ENCODE data around the gene MGAT5B.
A peak's percentile ranks its signal among the peaks of the same experiment; 100 is the strongest.
"Not testable (repeated sequence)": the region's sequence is repeated elsewhere in the genome, so short reads cannot be mapped to it uniquely, and the experiment has no call there.

The MGAT5B gene

DNA sequence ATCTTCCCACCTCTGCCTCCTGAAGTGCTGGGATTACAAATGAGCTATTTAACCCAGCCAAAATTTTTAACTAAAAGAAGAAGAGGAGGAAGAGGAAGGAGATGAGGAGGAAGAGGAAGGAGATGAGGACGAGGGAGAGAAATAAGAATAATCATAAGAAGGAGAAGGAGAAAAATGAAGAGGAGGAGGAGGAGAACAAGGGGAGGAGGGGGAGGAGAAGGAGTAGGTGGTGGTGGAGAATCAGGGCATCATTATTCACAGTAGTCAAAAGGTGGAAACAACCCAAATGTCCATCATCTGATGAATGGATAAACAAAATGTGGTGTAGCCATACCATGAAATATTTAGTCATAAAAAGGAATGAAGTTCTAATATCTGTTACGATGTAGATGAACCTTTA lies 21.2 kb upstream of the MGAT5B start:
- DNase-seq, result no peak

DNA sequence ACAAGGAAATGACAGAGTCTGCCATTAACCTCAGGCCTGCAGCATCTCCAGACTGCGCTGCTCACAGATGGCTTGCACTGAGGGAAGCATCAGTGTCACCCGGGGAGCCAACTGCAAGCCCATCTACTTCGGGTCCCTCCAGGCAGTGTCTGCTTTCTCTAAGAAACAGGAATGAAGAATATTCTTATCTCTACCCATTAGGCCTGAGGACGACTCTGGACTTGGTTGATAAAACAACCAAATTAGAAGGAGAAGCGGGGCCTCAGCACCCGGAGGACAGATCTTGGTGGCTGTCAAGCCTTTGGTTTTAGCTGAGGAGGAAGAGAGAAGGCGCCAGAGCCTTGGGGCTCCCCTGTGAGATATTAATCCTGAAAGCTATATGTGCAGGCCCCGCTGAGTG lies 19.5 kb upstream of the MGAT5B start:
- no peak for DNase-seq

DNA sequence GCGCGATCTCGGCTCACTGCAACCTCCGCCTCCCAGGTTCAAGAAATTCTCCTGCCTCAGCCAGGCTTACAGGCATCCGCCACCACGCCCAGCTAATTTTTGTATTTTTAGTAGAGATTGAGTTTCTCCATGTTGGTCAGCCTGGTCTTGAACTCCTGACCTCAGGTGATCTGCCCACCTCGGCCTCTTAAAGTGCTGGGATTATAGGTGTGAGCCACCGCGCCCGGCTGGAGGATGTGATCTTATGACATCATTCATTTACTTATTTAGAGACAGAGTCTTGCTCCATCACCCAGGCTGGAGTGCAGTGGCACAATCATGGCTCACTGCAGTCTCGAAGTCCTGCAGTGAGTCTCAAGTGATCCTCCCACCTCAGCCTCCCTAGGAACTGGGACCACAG lies 19.0 kb upstream of the MGAT5B start:
- DNase-seq, result not testable (repeated sequence)

DNA sequence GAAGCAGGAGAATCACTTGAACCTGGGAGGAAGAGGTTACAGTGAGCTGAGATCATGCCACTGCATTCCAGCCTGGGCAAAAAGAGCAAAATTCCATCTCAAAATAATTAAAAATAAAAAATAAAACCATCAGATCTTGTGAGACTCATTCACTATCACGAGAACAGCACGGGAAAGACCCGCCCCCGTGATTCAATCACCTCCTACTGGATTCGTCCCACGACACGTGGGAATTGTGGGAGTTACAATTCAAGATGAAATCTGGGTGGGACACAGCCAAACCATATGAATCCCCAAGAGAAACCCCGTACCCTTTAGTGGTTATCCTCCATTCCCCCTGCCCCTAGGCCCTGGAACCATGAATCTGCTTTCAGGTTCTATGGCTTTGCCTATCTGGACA lies 15.4 kb upstream of the MGAT5B start:
- DNase-seq, result no peak

DNA sequence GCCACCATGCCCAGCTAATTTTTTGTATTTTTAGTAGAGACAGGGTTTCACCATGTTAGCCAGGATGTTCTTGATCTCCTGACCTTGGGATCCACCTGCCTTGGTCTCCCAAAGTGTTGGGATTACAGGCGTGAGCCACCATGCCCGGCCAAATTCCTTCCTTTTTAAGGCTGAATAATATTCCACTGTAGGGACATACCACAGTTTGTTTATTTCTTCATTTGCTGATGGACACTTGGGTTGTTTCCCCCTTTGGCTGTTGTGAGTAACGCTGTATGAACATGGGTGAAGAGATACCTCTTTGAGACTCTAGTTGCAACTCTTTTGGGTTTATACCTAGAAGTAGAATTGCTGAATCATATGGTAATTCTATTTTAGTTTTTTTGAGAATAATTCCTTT lies 13.1 kb upstream of the MGAT5B start:
- no peak for DNase-seq

DNA sequence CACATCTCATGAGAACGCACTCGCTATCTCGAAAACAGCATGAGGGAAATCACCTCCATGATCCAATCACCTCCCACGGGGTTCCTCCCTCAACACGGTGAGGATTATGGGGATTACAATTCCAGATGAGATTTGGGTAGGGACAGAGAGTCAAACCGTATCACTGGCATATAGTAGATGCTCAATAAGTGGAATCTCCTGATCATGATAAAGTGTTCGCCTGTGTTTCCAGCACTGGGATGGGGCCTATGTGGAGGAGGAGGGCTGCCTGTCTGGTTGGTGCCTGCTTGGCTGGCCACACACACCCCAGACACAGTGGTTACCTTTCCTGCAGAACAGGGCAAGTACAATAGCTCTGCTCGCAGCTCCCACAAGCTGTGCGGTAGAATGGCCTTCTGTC lies 6.1 kb upstream of the MGAT5B start:
- DNase-seq, result no peak

DNA sequence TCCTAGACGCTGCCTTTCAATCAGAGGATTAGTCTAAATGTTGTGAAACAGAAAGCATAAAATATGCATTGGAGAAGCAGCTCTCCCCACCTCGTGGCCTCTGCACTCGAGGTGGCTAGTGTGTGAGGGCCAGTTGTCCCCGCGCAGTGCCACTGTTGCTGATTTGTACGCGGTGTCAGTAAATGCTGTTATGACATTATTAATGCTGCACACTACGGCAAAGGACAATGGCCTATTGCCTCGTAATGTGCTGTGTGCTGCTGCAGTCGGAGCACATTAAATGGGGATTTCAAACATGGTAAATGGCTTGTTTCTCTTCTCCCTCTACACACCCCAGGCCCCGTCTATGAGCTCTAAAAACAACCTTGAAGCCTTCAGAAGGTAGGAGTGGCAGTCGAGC lies 5.7 kb upstream of the MGAT5B start:
- DNase-seq, result no peak

DNA sequence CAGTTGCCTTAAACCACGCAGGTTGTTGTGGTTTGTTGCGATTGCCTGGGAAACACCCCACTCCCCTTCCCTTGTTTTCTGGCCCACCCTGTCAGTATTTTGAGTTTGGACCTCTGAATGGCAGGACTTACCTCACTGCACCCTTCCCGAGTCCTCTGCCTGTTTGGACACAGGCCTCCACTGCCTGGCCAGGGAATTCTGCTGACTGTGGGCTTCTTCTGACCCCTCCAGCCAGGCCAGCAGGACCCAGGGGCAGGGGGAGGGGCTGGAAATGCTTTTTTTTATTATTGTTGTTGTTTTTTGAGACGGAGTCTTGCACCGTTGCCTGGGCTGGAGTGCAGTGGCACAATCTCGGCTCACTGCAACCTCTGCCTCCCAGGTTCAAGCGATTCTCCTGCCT lies 4.2 kb upstream of the MGAT5B start:
- no peak for DNase-seq

DNA sequence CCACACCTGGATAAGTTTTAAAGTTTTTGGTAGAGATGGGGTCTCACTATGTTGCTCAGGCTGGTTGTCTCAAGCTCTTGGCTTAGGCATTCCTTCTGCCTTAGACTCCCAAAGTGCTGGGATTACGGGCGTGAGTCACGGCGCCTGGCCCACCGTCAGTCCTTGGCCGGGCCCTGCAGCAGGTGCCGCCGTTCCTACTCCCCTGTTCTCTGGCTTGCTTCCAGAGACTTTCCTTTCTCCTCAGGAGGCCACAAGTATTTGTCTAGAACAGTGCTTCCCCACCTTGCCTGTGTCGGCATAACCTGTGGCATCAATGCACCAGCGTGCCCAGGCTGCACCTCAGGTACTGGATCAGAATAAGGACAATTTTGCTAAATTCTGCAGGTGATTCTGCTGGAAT lies 3.0 kb upstream of the MGAT5B start:
- no peak for DNase-seq

DNA sequence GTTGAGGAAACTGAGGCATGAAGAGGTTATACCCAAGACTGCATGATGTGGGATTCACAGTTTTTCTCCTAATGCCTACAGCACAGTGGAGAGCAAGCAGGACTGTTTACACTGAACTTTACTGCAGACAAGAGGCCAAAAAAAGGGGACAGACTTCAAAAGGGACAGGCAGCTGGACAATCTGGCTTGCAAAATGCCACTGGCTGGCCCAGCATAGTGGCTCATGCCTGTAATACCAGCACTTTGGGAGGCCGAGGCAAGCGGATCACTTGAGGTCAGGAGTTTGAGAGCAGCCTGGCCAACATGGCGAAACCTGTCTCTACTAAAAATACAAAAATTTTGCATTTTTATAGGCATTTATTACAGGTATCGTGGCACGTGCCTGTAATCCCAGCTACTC lies 2.0 kb upstream of the MGAT5B start:
- DNase-seq, result no peak

DNA sequence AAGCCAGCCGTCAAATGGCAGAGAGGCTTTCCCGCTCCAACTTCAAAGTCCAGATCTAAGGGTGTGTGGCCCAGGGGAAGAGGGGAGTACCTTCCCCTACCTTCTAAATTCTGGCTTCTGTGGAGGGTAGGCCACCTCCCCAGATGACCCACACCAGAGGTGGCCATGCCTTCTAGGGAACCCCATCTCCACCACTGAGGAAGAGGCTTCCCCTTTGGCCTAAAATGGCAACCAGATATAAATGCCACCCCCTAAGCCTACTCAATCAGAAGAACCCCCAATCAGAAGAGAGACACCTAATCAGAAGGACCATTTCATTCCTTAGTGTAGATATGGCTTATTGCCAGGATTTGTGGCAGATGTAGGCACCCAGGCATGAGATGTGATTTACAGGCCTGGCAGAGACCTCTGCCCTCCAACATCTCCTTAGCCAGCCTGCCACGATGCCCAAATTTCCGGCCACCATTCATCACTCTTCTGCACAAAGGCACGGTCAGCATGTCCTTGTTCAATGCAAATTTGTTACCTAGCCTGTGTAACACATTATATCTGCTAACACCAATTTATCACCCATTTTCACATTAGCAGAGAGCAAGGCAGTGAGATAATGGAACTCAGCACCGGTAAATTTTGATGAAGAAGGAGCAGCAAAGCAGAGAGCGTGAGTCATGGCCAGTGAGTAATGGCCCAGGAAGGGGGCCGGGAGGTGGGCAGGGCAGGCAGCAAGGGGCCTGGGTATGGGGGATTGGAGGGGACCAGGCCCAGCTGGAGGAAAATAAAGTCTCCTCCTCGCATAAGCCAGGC lies 1.2 kb upstream of the MGAT5B start:
- peak; percentile 68 for DNase-seq

DNA sequence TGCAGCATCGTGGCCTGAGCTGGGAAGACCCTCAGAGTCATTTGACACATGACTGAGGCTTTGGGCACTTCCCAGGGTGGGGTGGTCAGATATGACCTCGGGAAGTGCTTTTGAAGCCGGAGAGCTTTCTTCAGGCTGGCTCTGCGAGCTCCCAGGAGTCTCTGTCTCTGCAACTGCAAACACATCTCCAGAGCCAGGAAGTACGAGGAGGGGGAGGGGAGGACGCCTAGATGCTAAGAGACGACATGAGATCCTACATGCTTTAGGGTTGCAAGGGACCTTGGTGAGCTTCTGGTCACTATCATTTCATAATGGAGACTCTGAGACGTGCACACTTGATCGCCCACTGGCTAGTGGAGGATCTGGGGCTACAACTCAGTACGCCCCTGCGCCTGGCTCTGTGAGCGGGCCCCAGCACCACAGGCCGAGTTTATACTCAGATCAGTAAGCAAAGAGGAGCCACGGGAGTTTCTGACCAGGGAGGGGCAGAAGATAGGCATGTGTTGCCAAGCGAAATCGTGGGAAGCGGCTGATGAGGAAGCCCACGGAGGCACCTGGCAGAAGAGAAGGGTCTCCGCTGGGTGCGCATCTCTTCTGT lies 527 bp upstream of the MGAT5B start:
- peak; percentile 54 for DNase-seq

DNA sequence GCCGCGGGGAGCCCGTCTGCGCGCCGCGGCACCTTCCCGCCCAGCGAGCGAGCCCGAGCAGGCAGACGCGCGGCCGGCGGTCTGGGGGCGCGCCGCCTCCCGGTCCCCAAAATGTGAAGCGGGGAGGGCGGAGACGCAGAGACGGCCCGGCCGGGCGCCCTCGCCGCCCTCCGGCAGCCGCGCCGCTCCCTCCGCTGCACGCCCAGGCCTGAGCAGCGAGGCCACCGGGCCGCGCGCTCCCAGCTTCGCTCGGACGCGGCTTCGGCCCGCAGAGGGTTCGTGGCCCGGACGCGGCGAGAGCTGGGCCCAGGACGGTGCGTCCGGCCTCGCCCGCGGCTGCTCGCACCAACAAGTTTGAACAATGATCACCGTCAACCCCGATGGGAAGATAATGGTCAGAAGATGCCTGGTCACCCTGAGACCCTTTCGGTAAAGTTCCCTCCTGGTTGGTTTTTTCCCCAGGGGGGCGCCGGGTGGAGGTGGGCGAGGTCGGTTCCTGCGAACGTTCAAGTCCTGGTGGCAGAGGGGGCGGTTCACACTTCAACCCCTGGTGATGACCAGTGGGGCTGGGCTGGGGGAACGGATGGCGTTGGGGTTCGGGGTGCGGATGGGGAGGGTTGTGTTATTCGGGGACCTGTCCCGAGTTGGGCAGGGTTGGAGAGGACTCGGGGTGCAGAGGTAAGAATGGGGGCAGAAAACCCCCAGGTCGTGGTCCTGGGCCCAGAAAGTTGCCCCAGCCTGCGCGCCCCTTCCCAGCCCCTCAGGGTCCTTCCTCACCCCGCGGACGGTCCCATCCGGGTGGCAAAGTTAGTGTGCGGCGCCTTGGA lies 678 bp downstream of the MGAT5B start:
- no peak for DNase-seq

DNA sequence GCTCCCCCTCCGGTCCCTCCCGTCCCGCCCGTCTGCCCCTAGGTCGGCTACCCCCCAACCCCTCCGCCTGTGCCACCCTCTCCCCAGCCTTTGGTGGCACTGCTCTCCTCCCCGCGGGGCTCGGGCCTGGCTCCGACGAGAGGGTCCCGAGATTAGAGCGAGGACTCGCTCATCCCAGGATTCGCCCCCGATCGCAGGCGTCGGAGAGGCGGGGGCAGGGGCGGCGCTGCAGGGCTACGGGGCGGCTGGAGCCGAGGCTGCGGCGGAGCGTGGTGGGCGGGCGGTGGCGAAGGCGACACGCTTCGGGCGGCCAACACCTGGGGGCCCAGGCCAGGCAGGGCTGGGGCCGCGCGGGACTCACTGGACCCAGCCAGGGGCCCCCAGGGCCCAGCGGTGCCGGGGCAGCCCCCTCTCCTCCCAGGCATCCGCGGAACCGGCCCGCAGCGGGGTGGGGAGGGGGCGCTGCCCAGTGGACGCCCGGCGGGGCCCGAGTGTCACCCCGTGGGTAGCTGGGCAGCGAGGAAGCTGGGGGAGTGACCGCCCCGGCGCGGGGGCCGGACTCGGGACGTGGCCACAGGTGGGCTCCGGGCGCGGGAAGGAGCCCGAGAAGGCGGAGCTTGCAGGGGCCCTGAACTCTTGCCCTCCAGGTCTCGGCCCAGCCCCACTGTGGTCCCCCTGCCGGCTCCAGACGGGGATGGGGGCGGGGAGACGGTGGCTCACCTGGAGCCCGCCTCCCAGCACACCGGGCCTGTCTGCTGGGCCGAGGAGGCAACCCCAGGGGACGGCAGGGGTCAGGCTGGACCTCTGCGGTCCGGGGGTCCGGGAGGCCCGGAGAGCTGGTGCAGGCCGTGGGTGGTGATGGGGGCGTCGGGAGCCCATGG lies 1.5 kb downstream of the MGAT5B start:
- no peak for DNase-seq

DNA sequence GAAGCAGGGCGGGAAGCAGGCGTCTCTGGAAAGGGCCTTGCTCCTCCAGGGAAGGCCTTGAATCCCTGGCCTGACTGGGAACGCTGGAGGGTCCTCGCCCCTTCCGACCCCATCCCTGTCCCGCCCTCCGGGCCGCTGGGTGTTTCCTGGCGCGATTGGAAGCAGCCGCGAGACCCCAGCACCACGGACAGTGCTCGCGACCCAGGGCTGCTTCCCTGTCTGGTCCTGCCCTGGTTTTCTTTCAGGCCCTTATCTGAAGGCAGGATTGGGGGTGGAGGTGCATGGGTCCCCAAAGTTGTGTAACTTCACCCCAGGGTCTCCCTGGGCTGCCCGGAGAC lies 2.1 kb downstream of the MGAT5B start:
- DNase-seq, result no peak

DNA sequence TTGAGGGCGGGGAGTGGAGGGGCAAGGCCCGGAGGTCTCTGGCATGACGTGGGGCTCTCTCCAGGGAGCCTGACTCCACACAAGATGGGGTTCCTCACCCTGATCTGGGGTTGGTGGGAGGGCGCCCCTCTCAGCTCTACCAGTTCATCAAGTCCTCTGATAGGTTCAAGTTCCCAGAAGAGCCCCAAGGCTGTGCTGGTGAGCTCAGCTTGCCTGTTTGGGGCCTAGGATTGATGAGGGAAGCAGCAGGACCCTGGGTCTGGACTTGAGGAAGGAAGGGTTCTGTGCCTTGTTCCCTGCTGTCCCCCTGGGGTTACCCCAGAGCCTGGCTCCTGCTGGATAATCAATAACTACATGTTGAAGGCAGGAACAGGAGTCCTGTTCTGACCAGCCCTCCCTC lies 3.5 kb downstream of the MGAT5B start:
- no peak for DNase-seq

DNA sequence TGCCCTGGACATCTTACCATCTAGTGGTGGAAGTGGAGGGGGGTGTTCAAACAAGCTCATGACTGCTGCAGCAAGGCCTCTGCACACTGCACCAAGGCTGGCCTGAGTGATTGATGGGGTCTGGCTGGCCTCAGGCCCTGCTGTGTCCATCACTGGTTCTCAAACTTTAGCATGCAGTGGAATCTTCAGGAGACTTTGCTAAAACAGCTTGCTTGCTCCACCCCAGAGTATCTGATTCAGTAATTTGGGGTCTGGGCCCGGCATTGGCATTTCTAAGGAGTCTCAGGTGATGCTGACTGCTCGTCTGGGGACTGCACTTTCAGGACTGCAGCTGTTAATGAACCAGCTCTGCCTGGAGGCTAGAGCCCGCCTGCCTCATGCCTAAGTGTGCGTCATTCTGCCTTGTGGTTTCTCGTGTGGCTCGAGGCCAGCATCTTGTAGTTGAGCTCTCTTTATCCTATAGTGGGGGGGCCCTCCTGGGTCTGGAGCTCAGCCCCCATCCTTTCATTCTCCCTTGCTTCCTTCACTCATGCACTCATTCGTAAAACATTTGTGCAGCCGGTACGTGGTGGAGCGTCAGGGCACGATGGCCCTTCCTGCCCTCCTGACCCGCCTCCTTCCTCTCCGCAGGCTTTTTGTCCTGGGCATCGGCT lies 4.1 kb downstream of the MGAT5B start:
- peak; percentile 96 for DNase-seq

DNA sequence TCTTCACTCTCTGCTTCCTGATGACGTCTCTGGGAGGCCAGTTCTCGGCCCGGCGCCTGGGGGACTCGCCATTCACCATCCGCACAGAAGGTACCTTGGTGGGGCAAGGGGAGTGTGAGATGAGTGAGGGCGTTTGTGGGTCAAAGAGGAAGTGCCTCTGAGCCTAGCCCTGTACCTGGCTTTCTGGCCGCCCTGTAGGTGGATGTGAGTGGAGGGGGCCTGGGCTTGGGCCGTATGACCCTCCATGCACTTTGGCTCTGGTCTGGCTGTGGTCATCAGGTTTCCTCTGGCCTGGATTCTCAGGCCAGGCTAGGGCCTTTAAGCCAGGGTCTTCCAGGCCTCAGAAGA lies 4.6 kb downstream of the MGAT5B start:
- no peak for DNase-seq

DNA sequence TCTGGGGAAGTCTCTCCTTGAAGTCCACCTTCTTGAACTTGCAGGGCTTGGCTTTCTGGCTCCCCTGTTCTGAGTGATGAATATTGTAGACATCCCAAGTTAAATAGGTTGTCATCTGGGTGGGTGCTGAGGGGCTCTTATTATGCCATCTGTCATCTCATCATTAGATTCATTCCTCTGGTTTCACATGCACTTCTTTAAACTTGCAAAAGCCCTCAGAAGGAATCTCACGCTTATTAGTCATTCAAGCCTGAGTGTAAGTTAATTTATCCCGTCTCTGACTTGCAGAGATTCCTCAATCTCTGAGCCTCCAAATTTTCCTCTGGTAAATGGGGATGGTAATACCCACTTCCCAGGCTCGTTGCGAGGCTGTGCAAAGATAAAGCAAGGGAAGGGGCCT lies 5.7 kb downstream of the MGAT5B start:
- peak; percentile 70 for DNase-seq

DNA sequence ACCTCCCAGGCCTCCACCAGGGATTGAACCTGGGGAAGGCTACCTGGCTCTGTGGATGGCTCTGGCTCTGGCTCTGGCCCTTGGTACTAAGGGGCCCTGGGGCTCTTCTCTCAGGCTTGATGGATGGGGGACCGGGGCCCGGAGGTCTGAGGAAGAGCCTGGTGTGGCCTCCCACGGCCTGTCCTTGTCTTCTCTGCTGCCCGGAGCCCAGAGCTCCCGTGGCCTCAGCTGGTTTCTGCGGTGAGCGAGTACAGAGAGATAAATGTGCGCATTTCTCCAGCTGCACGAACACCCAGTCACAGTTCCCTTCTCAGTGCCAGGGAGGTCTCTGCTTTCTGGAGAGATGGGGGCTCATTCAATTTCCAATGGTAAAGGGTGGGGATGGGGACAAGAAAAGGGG lies 9.2 kb downstream of the MGAT5B start:
- DNase-seq, result no peak

DNA sequence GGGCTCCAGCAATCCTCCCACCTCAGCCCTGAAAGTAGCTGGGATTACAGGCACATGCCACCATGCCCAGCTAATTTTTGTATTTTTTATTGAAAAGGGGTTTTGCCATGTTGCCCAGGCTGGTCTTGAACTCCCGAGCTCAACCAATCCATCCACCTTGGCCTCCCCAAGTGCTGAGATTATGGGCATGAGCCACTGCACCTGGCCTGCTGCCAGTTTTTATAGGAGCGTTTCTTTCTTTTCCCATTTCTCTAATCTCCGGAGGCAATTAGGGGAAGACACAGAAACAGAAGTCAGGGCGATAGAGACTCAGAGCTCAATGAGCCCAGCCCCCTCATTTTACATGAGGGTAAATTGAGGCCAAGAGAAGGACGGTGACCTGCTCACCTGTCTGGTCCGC lies 10.4 kb downstream of the MGAT5B start:
- no peak for DNase-seq

DNA sequence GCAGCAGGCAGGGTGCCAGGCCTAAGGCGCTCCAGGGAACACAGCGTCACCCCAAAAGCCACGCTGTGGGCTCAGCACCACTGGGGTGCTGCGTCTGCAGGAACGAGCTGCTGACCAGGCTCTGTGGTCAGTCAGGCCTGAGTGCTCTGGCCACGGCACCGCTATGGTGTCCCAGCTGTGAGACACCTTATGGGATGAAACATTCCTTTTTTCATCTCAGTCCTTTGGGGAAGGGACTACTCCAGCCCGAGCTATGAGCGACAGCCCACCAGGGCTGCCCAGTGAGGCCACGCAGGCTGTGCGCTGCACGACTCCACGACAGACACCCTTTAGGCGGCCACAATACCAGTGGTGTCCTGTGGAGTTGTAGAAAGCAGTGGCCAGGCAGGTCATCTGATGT lies 11.1 kb downstream of the MGAT5B start:
- DNase-seq, result no peak
